Mesothelial cell of epicardium (in vitro differentiated cells): ENCODE results near the gene MRPL20. TPM values are rescaled to one million over a fixed set of nuclear protein-coding genes. Genes with fewer than 3 reads are reported as not detected.
"Not testable (repeated sequence)": the region's sequence is repeated elsewhere in the genome, so short reads cannot be mapped to it uniquely, and the experiment has no call there.

Source experiments
- DNase-seq, 2 experiments: peaks; one replicate each; pipeline ENCODE4 v3.0.0; 2021; ENCODE audit warnings: low spot score in 2 of 2; ENCODE audit not compliant: unreplicated experiment in 2 of 2
- H3K27ac Mint-ChIP-seq: 2 replicates; pipeline ENCODE4 v1.8.0; 2021; ENCODE audit warnings: mixed read lengths
- H3K27me3 Mint-ChIP-seq: 2 replicates; pipeline ENCODE4 v1.8.0; 2021; ENCODE audit warnings: low read depth, mixed read lengths
- H3K36me3 Mint-ChIP-seq: 2 replicates; pipeline ENCODE4 v1.8.0; 2021; ENCODE audit warnings: mixed read lengths
- H3K4me1 Mint-ChIP-seq: 2 replicates; pipeline ENCODE4 v1.8.0; 2021; ENCODE audit warnings: mixed read lengths
- H3K4me3 Mint-ChIP-seq: 2 replicates; pipeline ENCODE4 v1.8.0; 2021; ENCODE audit warnings: mild to moderate bottlenecking, moderate library complexity, mixed read lengths
- H3K9me3 Mint-ChIP-seq: 2 replicates; pipeline ENCODE4 v1.8.0; 2021; ENCODE audit warnings: mixed read lengths
- total RNA-seq: library from RNA; stranded (reverse); gene quantifications from 3 replicates; pipeline ENCODE4 v1.2.1, GENCODE V29; 2021
- TF ChIP-seq, protein P1 (sequence below): fragments of 200-600 bp; sonication (generic); IDR thresholded peaks from one replicate; pipeline ENCODE4 v1.5.0; 2021; ENCODE audit warnings: antibody characterized with exemption; ENCODE audit not compliant: unreplicated experiment

MRPL20 gene
- total RNA-seq, 1 donor from 2014 or later: 94.7 TPM

DNA sequence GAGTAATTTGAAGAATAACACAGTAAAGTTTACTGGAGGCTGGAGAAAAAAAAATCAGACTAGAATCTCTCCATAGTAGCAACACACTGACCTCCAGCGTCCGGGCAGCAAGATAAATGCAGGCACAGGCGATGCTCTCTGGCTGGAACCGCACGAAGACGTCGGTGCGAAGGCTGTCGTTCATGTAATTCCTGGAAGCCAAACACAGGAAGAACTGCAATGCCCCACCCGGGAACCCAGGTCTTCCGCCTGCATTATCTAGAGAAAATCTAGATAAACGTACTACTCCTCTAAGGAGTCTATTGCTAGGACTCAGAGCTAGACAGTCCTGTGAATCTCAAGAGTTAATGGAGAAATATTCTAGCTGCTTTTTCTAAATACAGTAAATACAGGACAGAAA is 16.4 kb downstream of the MRPL20 start:
- no peak for DNase-seq
- no peak overlapping the region for H3K4me3 Mint-ChIP-seq
- H3K9me3 Mint-ChIP-seq: no peaks in the 10 kb centered on the region
- H3K36me3 Mint-ChIP-seq: peaks cover 75% of the 10 kb centered on the region
- H3K27me3 Mint-ChIP-seq: no peaks in the 10 kb centered on the region
- H3K27ac Mint-ChIP-seq: no peak overlapping the region
- H3K4me1 Mint-ChIP-seq: peaks cover 2% of the 10 kb centered on the region
- TF ChIP-seq, protein P1, sequence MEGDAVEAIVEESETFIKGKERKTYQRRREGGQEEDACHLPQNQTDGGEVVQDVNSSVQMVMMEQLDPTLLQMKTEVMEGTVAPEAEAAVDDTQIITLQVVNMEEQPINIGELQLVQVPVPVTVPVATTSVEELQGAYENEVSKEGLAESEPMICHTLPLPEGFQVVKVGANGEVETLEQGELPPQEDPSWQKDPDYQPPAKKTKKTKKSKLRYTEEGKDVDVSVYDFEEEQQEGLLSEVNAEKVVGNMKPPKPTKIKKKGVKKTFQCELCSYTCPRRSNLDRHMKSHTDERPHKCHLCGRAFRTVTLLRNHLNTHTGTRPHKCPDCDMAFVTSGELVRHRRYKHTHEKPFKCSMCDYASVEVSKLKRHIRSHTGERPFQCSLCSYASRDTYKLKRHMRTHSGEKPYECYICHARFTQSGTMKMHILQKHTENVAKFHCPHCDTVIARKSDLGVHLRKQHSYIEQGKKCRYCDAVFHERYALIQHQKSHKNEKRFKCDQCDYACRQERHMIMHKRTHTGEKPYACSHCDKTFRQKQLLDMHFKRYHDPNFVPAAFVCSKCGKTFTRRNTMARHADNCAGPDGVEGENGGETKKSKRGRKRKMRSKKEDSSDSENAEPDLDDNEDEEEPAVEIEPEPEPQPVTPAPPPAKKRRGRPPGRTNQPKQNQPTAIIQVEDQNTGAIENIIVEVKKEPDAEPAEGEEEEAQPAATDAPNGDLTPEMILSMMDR: no peak

DNA sequence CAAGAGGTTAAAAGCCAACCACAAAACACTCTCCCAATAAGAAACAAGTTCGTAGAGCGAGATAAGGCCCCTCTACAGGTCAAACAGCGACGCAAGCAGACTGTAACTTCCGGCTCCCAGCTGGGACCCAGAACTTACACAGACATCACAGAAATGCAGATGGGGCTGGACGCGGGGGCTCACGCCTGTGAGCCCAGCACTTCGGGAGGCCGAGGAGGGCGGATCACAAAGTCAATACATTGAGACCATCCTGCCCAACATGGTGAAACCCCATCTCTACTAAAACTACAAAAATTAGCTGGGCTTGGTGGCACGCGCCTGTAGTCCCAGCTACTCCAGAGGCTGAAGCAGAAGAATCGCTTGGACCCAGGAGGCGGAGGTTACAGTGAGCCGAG is 19.0 kb downstream of the MRPL20 start:
- Mint-ChIP-seq H3K9me3 (no peaks in the 10 kb centered on the region), H3K4me1 (no peaks in the 10 kb centered on the region), H3K4me3 (no peak overlapping the region), H3K27me3 (no peaks in the 10 kb centered on the region), H3K27ac (no peak overlapping the region), H3K36me3 (peaks cover 59% of the 10 kb centered on the region)
- TF ChIP-seq, protein P1: no peak
- no peak for DNase-seq

- Mint-ChIP-seq H3K4me1 (no peaks in the 10 kb centered on the region), H3K27me3 (no peaks in the 10 kb centered on the region), H3K36me3 (peaks cover 52% of the 10 kb centered on the region), H3K4me3 (no peak overlapping the region), H3K27ac (no peak overlapping the region), H3K9me3 (no peaks in the 10 kb centered on the region)
- TF ChIP-seq, protein P1: no peak
- DNase-seq: no peak
These were observed 19.7 kb downstream of the MRPL20 start for GRCh38 chr1:1387098-1388077.

DNA sequence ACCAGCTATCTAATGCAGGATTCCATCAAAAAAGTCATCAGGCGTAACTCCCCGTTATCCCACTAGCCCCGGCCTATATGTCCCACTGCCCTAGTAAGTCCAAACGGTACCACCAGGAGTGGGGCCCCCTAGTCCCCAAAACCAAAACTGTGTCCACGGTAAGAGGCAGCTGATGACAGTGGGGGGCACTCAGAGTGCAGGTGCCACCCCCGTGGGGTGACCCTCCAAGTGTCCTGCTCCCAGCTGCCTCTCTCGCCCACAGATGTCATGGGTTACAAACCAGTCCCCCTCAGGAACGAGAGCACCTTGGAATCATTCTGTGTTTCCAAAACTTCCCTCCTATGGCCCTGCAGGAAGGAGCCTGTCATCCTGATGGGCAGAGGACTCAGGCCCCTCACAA is 21.2 kb downstream of the MRPL20 start:
- DNase-seq: no peak
- Mint-ChIP-seq H3K4me1 (no peaks in the 10 kb centered on the region), H3K27me3 (no peaks in the 10 kb centered on the region), H3K36me3 (peaks cover 40% of the 10 kb centered on the region), H3K4me3 (no peak overlapping the region), H3K27ac (no peak overlapping the region), H3K9me3 (no peaks in the 10 kb centered on the region)
- TF ChIP-seq, protein P1: no peak

DNA sequence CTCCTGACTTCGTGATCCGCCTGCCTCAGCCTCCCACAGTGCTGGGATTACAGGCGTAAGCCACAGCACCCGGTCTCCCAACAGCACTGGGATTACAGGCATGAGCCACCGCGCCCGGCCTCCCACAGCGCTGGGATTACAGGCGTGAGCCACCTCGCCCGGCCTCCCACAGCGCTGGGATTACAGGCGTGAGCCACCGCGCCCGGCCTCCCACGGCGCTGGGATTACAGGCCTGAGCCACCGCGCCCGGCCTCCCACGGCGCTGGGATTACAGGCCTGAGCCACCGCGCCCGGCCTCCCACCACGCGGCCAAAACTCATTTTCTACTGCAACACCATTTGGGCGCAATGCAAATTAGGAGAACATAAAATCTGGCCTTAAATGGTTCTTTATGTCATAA is 21.8 kb downstream of the MRPL20 start:
- H3K4me1 Mint-ChIP-seq, H3K27ac Mint-ChIP-seq, H3K4me3 Mint-ChIP-seq, H3K27me3 Mint-ChIP-seq, H3K9me3 Mint-ChIP-seq, DNase-seq: not testable (repeated sequence)
- peaks cover 34% of the 10 kb centered on the region for H3K36me3 Mint-ChIP-seq

- Mint-ChIP-seq H3K4me1 (no peaks in the 10 kb centered on the region), H3K36me3 (peaks cover 11% of the 10 kb centered on the region), H3K27ac (no peak overlapping the region), H3K9me3 (no peaks in the 10 kb centered on the region), H3K27me3 (no peaks in the 10 kb centered on the region), H3K4me3 (no peak overlapping the region)
- TF ChIP-seq, protein P1: no peak
- no peak for DNase-seq
These were observed 25.8 kb downstream of the MRPL20 start for GRCh38 chr1:1381294-1381693.
